ENCODE data around the gene COX10. TPM values are rescaled to one million over a fixed set of nuclear protein-coding genes. Genes with fewer than 3 reads are reported as not detected.

The COX10 gene
- polyA plus RNA-seq, 1 donor (not counting 4 experiments of a cell fraction or from before 2014, with no cell fraction given) = 14.3 TPM

- no peaks in the 10 kb centered on the region for H3K9me3 ChIP-seq (ENCODE audit: control insufficient read depth, low read depth, low read length)
- H3K27ac ChIP-seq (ENCODE audit: control insufficient read depth, insufficient read depth, low read length) = peak overlapping the region; percentile 15
- H3K4me3 ChIP-seq (ENCODE audit: control insufficient read depth in 2 of 3, extremely low read depth in 1 of 3, insufficient read depth in 2 of 3, low read depth in 1 of 3, low read length in 3 of 3) = no peak overlapping the region
- H3K9ac ChIP-seq (ENCODE audit: control insufficient read depth, extremely low read depth, insufficient read depth, low read length) = no peak overlapping the region
- peaks cover 7% of the 10 kb centered on the region for H3K4me1 ChIP-seq (ENCODE audit: control insufficient read depth, extremely low read depth, insufficient read depth, low read length)
- DNase-seq (ENCODE audit: low read depth, low spot score) (no peak), FAIRE-seq (peak; percentile 53)
- H3K27me3 ChIP-seq (ENCODE audit: control insufficient read depth, extremely low read depth, insufficient read depth, low read length) = no peaks in the 10 kb centered on the region
- no peaks in the 10 kb centered on the region for H3K79me2 ChIP-seq (ENCODE audit: control insufficient read depth, insufficient read depth, low read length)
- peaks cover 0 to 1% of the 10 kb centered on the region in 2 experiments for H3K36me3 ChIP-seq (ENCODE audit: control insufficient read depth in 2 of 2, extremely low read depth in 1 of 2, insufficient read depth in 2 of 2, low read length in 2 of 2)
- no peak overlapping the region for H2AFZ ChIP-seq (ENCODE audit: control insufficient read depth, low read length)
- dilution Hi-C loops (cut with MboI; ENCODE audit: extremely low pct_ligation_motif_present, low sequenced_read_pairs) = no loop called here
- H3K4me2 ChIP-seq (ENCODE audit: control insufficient read depth, extremely low read depth, insufficient read depth, low read depth, low read length) = no peak overlapping the region
- TF ChIP-seq EZH2 (IDR thresholded peaks at IDR 0.05; ENCODE audit: low read length) = no peak
- TF ChIP-seq CTCF (optimal IDR thresholded peaks at IDR 0.05 in 1 of 3, IDR thresholded peaks at IDR 0.05 in 1 of 3, conservative IDR thresholded peaks at IDR 0.05 in 1 of 3; ENCODE audit: extremely low read depth in 1 of 3, insufficient read depth in 2 of 3, low read length in 3 of 3) = no peak
- no peaks in the 10 kb centered on the region for H4K20me1 ChIP-seq (ENCODE audit: control insufficient read depth, extremely low read depth, insufficient read depth, low read length)
- H3K9me1 ChIP-seq (ENCODE audit: control insufficient read depth, extremely low read depth, insufficient read depth, low read length) = no peaks in the 10 kb centered on the region
Measured at GRCh38 chr17:14052886-14053615, 16.3 kb upstream of the COX10 start.

- H3K4me2 ChIP-seq (ENCODE audit: control insufficient read depth, extremely low read depth, insufficient read depth, low read depth, low read length) = no peak overlapping the region
- no peak overlapping the region for H3K27ac ChIP-seq (ENCODE audit: control insufficient read depth, insufficient read depth, low read length)
- peaks cover 0 to 4% of the 10 kb centered on the region in 2 experiments for H3K36me3 ChIP-seq (ENCODE audit: control insufficient read depth in 2 of 2, extremely low read depth in 1 of 2, insufficient read depth in 2 of 2, low read length in 2 of 2)
- H4K20me1 ChIP-seq (ENCODE audit: control insufficient read depth, extremely low read depth, insufficient read depth, low read length) = peaks cover 5% of the 10 kb centered on the region
- peaks cover 23% of the 10 kb centered on the region for H3K4me1 ChIP-seq (ENCODE audit: control insufficient read depth, extremely low read depth, insufficient read depth, low read length)
- H3K9ac ChIP-seq (ENCODE audit: control insufficient read depth, extremely low read depth, insufficient read depth, low read length) = no peak overlapping the region
- FAIRE-seq (no peak), DNase-seq (ENCODE audit: low read depth, low spot score) (no peak)
- no peak overlapping the region for H2AFZ ChIP-seq (ENCODE audit: control insufficient read depth, low read length)
- TF ChIP-seq EZH2 (IDR thresholded peaks at IDR 0.05; ENCODE audit: low read length) = no peak
- no peaks in the 10 kb centered on the region for H3K9me3 ChIP-seq (ENCODE audit: control insufficient read depth, low read depth, low read length)
- no peaks in the 10 kb centered on the region for H3K9me1 ChIP-seq (ENCODE audit: control insufficient read depth, extremely low read depth, insufficient read depth, low read length)
- H3K4me3 ChIP-seq (ENCODE audit: control insufficient read depth in 2 of 3, extremely low read depth in 1 of 3, insufficient read depth in 2 of 3, low read depth in 1 of 3, low read length in 3 of 3) = no peak overlapping the region
- peaks cover 14% of the 10 kb centered on the region for H3K79me2 ChIP-seq (ENCODE audit: control insufficient read depth, insufficient read depth, low read length)
- dilution Hi-C loops (cut with MboI; ENCODE audit: extremely low pct_ligation_motif_present, low sequenced_read_pairs) = no loop called here
- no peaks in the 10 kb centered on the region for H3K27me3 ChIP-seq (ENCODE audit: control insufficient read depth, extremely low read depth, insufficient read depth, low read length)
Measured at GRCh38 chr17:14057591-14057990, 11.7 kb upstream of the COX10 start.

Data from keratinocyte (primary cell).